Neural crest cell (in vitro differentiated cells): ENCODE measurements around the gene GRK5. TPM values are rescaled to one million over a fixed set of nuclear protein-coding genes. Genes with fewer than 3 reads are reported as not detected.
A peak's percentile ranks its signal among the peaks of the same experiment; 100 is the strongest.

Experiments
- DNase-seq: peaks from one replicate; pipeline ENCODE4 v3.0.0; 2021; ENCODE audit warnings: low read depth, mixed read lengths, low spot score
- H3K27ac Mint-ChIP-seq: one replicate; pipeline ENCODE4 v1.8.0; 2021; ENCODE audit warnings: mild to moderate bottlenecking, mixed read lengths; ENCODE audit not compliant: unreplicated experiment
- H3K27me3 Mint-ChIP-seq: 2 replicates; pipeline ENCODE4 v1.8.0; 2021; ENCODE audit warnings: low read depth, mild to moderate bottlenecking, mixed read lengths
- H3K36me3 Mint-ChIP-seq: 2 replicates; pipeline ENCODE4 v1.8.0; 2021; ENCODE audit warnings: low read depth, mild to moderate bottlenecking, mixed read lengths
- H3K4me1 Mint-ChIP-seq: 2 replicates; pipeline ENCODE4 v1.8.0; 2021; ENCODE audit warnings: mixed read lengths
- H3K4me3 Mint-ChIP-seq: one replicate; pipeline ENCODE4 v1.8.0; 2021; ENCODE audit warnings: mild to moderate bottlenecking, mixed read lengths
- H3K9me3 Mint-ChIP-seq: 2 replicates; pipeline ENCODE4 v1.8.0; 2021; ENCODE audit warnings: mixed read lengths
- long read RNA-seq: library from polyadenylated mRNA; unstranded; transcript quantifications from one replicate; pipeline ENCODE4 v2.0.0, GENCODE V29; 2020
- total RNA-seq: library from RNA; stranded (reverse); gene quantifications from 2 replicates; pipeline ENCODE4 v1.2.1, GENCODE V29; 2021
- TF ChIP-seq, protein P1 (sequence below): fragments of 200-600 bp; sonication (generic); conservative IDR thresholded peaks from 2 replicates; pipeline ENCODE4 v1.5.0; 2021; ENCODE audit warnings: antibody characterized with exemption, mild to moderate bottlenecking

GRK5 gene
- 13.5 and 13.9 TPM in 2 replicates for total RNA-seq
- long read RNA-seq, partial matches to known transcripts: 3 of 6 reads
- long read RNA-seq, other reads (novel, unspliced or antisense): 1 of 6 reads

DNA sequence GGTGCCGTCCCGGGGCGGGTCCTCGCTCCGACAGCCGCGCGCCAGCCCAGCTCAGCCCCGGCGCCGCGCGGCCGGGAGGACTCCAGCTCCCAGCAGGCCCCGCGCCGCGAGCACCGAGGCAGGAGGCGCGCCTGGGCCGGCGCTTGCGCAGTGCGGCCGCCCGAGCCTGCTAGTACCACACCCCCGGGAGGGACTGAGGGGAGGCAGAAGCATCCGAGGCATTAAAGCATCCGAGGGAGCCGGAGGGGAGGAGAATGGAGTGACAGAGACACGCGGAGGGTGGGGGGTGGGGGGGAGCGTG, at the start of gene GRK5:
Gene GRK5 (plus strand): TSS at position 206 of the 301 bp plus-strand sequence. CDS start 347 bp downstream, outside the sequence.
- Mint-ChIP-seq H3K4me1 (peaks cover 70% of the 10 kb centered on the region), H3K36me3 (no peaks in the 10 kb centered on the region), H3K27me3 (no peaks in the 10 kb centered on the region), H3K4me3 (peak within 1 kb of the TSS; percentile 94), H3K27ac (peak within 1 kb of the TSS; percentile 98), H3K9me3 (no peaks in the 10 kb centered on the region)
- DNase-seq: peak; percentile 85
- TF ChIP-seq, protein P1, sequence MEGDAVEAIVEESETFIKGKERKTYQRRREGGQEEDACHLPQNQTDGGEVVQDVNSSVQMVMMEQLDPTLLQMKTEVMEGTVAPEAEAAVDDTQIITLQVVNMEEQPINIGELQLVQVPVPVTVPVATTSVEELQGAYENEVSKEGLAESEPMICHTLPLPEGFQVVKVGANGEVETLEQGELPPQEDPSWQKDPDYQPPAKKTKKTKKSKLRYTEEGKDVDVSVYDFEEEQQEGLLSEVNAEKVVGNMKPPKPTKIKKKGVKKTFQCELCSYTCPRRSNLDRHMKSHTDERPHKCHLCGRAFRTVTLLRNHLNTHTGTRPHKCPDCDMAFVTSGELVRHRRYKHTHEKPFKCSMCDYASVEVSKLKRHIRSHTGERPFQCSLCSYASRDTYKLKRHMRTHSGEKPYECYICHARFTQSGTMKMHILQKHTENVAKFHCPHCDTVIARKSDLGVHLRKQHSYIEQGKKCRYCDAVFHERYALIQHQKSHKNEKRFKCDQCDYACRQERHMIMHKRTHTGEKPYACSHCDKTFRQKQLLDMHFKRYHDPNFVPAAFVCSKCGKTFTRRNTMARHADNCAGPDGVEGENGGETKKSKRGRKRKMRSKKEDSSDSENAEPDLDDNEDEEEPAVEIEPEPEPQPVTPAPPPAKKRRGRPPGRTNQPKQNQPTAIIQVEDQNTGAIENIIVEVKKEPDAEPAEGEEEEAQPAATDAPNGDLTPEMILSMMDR: no peak

DNA sequence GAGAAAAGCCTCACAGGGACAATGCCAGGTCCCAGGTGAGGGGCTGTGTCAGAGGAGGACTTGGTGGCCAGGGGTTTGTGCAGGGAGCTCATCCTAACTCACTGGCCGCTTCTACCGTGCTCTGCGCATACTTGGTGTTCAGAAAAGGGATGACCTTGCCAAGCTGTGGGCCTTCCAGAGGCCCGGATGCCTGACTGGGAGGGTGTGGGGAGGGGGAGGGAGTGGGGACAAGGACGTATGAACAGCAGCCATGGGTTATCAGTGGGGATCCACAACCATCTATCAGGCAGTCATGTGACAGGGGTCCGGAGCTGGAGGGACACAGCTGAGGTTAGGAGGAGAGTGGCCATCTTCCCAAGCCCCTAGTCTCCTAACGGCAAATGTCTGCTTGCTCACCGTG, 48.0 kb upstream of the GRK5 start:
- Mint-ChIP-seq H3K27ac (no peak overlapping the region), H3K9me3 (no peaks in the 10 kb centered on the region), H3K27me3 (no peaks in the 10 kb centered on the region), H3K4me1 (peaks cover 10% of the 10 kb centered on the region), H3K36me3 (no peaks in the 10 kb centered on the region), H3K4me3 (no peak overlapping the region)
- TF ChIP-seq, protein P1: no peak
- DNase-seq: no peak

DNA sequence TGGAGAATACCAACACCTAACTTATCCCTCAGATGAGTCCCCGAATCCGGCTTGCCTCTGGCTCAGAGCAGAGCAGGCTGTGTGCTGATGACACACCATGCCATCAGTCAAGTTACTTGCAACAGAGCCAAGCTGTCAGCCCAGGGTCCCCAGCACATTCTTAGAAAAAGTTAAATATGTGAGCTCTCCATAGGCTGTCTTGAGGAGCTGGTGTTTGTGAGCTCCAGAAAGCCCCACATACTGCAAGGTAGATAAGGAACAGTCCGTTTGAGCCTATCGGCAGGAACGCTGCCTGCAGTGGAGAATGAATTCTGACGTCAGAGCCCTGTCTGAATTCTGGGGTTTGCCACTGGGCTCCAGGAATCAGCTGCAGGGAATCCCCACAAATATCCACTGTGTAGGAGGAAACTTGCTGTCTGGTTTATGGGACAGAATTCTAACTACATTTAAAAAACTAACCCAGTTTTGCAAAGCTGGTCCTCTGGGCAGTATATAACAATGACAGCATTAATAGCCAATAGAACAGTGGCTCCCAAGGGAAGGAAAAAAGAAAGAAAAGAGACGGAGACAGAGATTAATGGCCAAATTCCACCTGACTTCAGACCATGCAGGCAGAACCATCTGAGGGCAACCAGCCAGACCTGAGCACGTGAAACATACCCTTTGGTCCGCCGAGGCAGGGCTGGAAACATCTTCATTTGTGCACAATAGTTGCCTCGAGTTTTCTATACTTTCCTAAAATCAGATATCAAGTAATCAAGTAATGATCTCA, 45.5 kb upstream of the GRK5 start:
- Mint-ChIP-seq H3K36me3 (no peaks in the 10 kb centered on the region), H3K9me3 (no peaks in the 10 kb centered on the region), H3K4me1 (peaks cover 23% of the 10 kb centered on the region), H3K4me3 (peak overlapping the region; percentile 46), H3K27ac (no peak overlapping the region), H3K27me3 (no peaks in the 10 kb centered on the region)
- TF ChIP-seq, protein P1: peak; percentile 25
- no peak for DNase-seq

GRCh38 chr10:119162452-119163092, 44.8 kb upstream of the GRK5 start:
- H3K27me3 Mint-ChIP-seq: no peaks in the 10 kb centered on the region
- no peaks in the 10 kb centered on the region for H3K36me3 Mint-ChIP-seq
- no peaks in the 10 kb centered on the region for H3K9me3 Mint-ChIP-seq
- TF ChIP-seq, protein P1: no peak
- H3K4me1 Mint-ChIP-seq: peaks cover 28% of the 10 kb centered on the region
- no peak for DNase-seq
- peak overlapping the region; percentile 32 for H3K4me3 Mint-ChIP-seq
- H3K27ac Mint-ChIP-seq: peak overlapping the region; percentile 70

DNA sequence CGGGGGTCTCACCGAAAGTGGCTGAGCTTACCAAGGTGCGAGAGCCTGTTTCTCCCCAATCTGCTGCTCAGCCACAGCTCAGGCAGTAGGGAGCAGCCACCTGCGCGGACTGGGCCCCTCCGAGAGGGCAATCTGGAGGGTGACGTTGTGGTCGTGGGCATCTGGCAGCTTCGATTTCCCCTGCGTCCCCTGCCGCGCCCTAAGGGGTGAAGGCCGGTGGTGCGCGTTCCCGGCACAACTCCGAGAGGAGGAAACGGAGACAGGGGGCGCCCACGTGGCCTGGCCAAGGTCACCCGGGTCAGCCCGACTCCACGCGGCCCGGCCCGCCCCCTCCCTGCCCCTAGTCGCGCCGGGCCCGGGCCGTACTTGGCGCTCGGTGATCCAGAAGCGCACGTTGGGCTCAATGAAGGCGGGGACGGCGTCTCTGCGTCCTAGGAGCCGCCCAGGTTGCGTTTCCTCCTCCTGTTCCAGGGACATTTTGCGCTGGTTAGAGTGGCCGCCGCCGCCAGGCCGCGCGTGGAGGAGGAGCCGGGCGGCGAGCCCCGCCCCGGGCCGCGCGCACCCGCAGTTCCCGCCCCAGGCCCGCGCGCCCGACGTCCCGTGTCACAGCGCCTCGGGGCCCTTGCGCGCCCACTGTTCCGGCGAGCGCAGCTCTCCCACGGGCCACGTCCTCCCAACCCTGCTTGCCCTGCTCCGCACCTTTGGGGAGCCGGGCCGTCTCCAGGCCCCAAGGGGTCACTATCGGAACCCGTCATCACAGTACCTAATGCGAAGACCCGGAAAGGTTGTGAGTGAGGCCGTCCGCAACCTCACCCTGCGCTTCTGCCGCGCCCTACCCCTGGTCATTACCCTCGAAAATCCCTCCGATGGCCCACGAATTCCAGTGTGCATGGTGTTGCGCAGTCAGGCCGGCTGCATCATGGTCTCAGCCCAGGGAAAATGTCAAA, 41.9 kb upstream of the GRK5 start, which contains the start of gene SFXN4:
Gene SFXN4 (minus strand): TSS at position 544 of the 947 bp plus-strand sequence. CDS start 67 bp downstream, at position 477.
- peaks cover 11% of the 10 kb centered on the region for H3K36me3 Mint-ChIP-seq
- no peaks in the 10 kb centered on the region for H3K9me3 Mint-ChIP-seq
- peaks cover 28% of the 10 kb centered on the region for H3K4me1 Mint-ChIP-seq
- no peaks in the 10 kb centered on the region for H3K27me3 Mint-ChIP-seq
- TF ChIP-seq, protein P1: no peak
- peak; percentile 59 for DNase-seq
- H3K4me3 Mint-ChIP-seq: peak within 1 kb of the TSS; percentile 84
- H3K27ac Mint-ChIP-seq: peak within 1 kb of the TSS; percentile 87
